ENCODE measurements around the gene SYTL4.

SYTL4 gene

GRCh38 chrX:100636321-100636991 lies 95.5 kb downstream of the SYTL4 start, which contains the start of gene TSPAN6:
TSPAN6 (minus strand) TSS chrX:100636806; CDS start chrX:100636694, 112 bp downstream.
- Histone ChIP-seq H3K9me3 (ENCODE audit: control insufficient read depth, low read length) (no peaks in the 10 kb centered on the region), H3K79me2 (no peaks in the 10 kb centered on the region), H3K27me3 (ENCODE audit: control insufficient read depth, insufficient read depth, low read length) (no peaks in the 10 kb centered on the region), H3K4me3 (ENCODE audit: low read depth, low read length) (peak within 1 kb of the TSS; percentile 80), H3K9ac (peak within 1 kb of the TSS; percentile 11), H3K4me1 (peaks cover 2% of the 10 kb centered on the region), H2AFZ (peak within 1 kb of the TSS; percentile 89), H3K4me2 (ENCODE audit: low read length) (peak within 1 kb of the TSS; percentile 56), H3K27ac (peak within 1 kb of the TSS; percentile 72), H3K36me3 (ENCODE audit: control insufficient read depth, insufficient read depth, low read length) (no peaks in the 10 kb centered on the region)
- peak; percentile 32 for TF ChIP-seq CTCF (IDR thresholded peaks at IDR 0.05)

GRCh38 chrX:100635989-100636320 lies 96.0 kb downstream of the SYTL4 start:
- H2AFZ ChIP-seq = peak overlapping the region; percentile 89
- peak overlapping the region; percentile 80 for H3K4me3 ChIP-seq (ENCODE audit: low read depth, low read length)
- H3K27ac ChIP-seq = peak overlapping the region; percentile 72
- peak overlapping the region; percentile 56 for H3K4me2 ChIP-seq (ENCODE audit: low read length)
- peaks cover 2% of the 10 kb centered on the region for H3K4me1 ChIP-seq
- no peak overlapping the region for H3K9ac ChIP-seq
- H3K27me3 ChIP-seq (ENCODE audit: control insufficient read depth, insufficient read depth, low read length) = no peaks in the 10 kb centered on the region
- no peaks in the 10 kb centered on the region for H3K36me3 ChIP-seq (ENCODE audit: control insufficient read depth, insufficient read depth, low read length)
- H3K9me3 ChIP-seq (ENCODE audit: control insufficient read depth, low read length) = no peaks in the 10 kb centered on the region
- no peaks in the 10 kb centered on the region for H3K79me2 ChIP-seq
- no peak for TF ChIP-seq CTCF (IDR thresholded peaks at IDR 0.05)

- Histone ChIP-seq H2AFZ (no peak overlapping the region), H3K4me1 (peaks cover 2% of the 10 kb centered on the region), H3K9ac (no peak overlapping the region), H3K9me3 (ENCODE audit: control insufficient read depth, low read length) (no peaks in the 10 kb centered on the region), H3K27ac (no peak overlapping the region), H3K27me3 (ENCODE audit: control insufficient read depth, insufficient read depth, low read length) (no peaks in the 10 kb centered on the region), H3K4me2 (ENCODE audit: low read length) (no peak overlapping the region), H3K79me2 (no peaks in the 10 kb centered on the region), H3K36me3 (ENCODE audit: control insufficient read depth, insufficient read depth, low read length) (no peaks in the 10 kb centered on the region), H3K4me3 (ENCODE audit: low read depth, low read length) (no peak overlapping the region)
- no peak for TF ChIP-seq CTCF (IDR thresholded peaks at IDR 0.05)
These were observed 96.9 kb downstream of the SYTL4 start for GRCh38 chrX:100635040-100635439.

- no peak overlapping the region for H3K27ac ChIP-seq
- H3K4me3 ChIP-seq (ENCODE audit: low read depth, low read length) = no peak overlapping the region
- no peak for TF ChIP-seq CTCF (IDR thresholded peaks at IDR 0.05)
- no peaks in the 10 kb centered on the region for H3K36me3 ChIP-seq (ENCODE audit: control insufficient read depth, insufficient read depth, low read length)
- no peaks in the 10 kb centered on the region for H3K79me2 ChIP-seq
- H2AFZ ChIP-seq = no peak overlapping the region
- H3K9me3 ChIP-seq (ENCODE audit: control insufficient read depth, low read length) = no peaks in the 10 kb centered on the region
- H3K4me2 ChIP-seq (ENCODE audit: low read length) = no peak overlapping the region
- H3K27me3 ChIP-seq (ENCODE audit: control insufficient read depth, insufficient read depth, low read length) = no peaks in the 10 kb centered on the region
- no peaks in the 10 kb centered on the region for H3K4me1 ChIP-seq
- no peak overlapping the region for H3K9ac ChIP-seq
These were observed 105.9 kb downstream of the SYTL4 start for GRCh38 chrX:100625985-100626491.
